Heart right ventricle (tissue), 16 donors: Measurements from ENCODE around the gene TGFB3. TPM values are rescaled to one million over a fixed set of nuclear protein-coding genes. Genes with fewer than 3 reads are reported as not detected.
A peak's percentile ranks its signal among the peaks of the same experiment; 100 is the strongest.

Experiments
- ATAC-seq, 8 donors: fragments of 200-7000 bp; cut with Tn5 transposase; one replicate each; pipeline ENCODE4 v1.9.1; 2020; ENCODE audit warnings: mild to moderate bottlenecking in 8 of 8, moderate library complexity in 8 of 8, moderate number of reproducible peaks in 1 of 8
- DNase-seq, 2 donors: peaks; one replicate each; pipeline ENCODE4 v3.0.0-alpha.2; 2020
- H3K27ac ChIP-seq, 10 donors: fragments of 200-600 bp; sonication (generic) in 2 of 10; one replicate each; pipeline versions ENCODE4 v1.5.0 to v1.8.0; 2020 to 2022; ENCODE audit warnings: mild to moderate bottlenecking in 3 of 10
- H3K27me3 ChIP-seq, 7 donors: fragments of 200-600 bp; one replicate each; pipeline ENCODE4 v1.8.0; 2021 to 2022; ENCODE audit warnings: mild to moderate bottlenecking in 2 of 7
- H3K36me3 ChIP-seq, 9 donors: fragments of 200-600 bp; sonication (generic) in 1 of 9; one replicate each; pipeline versions ENCODE4 v1.5.0 to v1.8.0; 2020 to 2022; ENCODE audit warnings: mild to moderate bottlenecking in 2 of 9
- H3K4me1 ChIP-seq, 9 donors: fragments of 200-600 bp; sonication (generic) in 1 of 9; one replicate each; pipeline versions ENCODE4 v1.5.0 to v1.8.0; 2020 to 2022; ENCODE audit warnings: mild to moderate bottlenecking in 4 of 9
- H3K4me3 ChIP-seq, 10 donors: fragments of 200-600 bp; sonication (generic) in 2 of 10; one replicate each; pipeline versions ENCODE4 v1.5.0 to v1.8.0; 2020 to 2022; ENCODE audit warnings: mild to moderate bottlenecking in 7 of 10, moderate library complexity in 2 of 10
- H3K9me3 ChIP-seq, 11 donors: fragments of 200-600 bp in 10 of 11; sonication (generic) in 2 of 11; one replicate each; pipeline versions ENCODE4 v1.5.0 to v1.8.0; 2013 to 2022; ENCODE audit warnings: mild to moderate bottlenecking in 2 of 11, control low read depth in 1 of 11, moderate library complexity in 1 of 11
- CTCF ChIP-seq, 9 donors: fragments of 200-600 bp; sonication (generic) in 2 of 9; IDR thresholded peaks; one replicate each; pipeline versions ENCODE4 v1.5.0 to v1.8.0; 2021 to 2022; ENCODE audit warnings: antibody characterized with exemption in 9 of 9, mild to moderate bottlenecking in 5 of 9, moderate library complexity in 1 of 9
- WGBS, 2 donors: extraction: QIAGEN DNeasy Blood & Tissue Kit; methylation state at CpG; one replicate each; pipeline ENCODE4 v1.1.7; 2013; ENCODE audit warnings: inconsistent platforms in 1 of 2; 5-methylcytosine and 5-hydroxymethylcytosine counted together
- intact Hi-C, 10 donors: fragments of 100-400 bp; cut with DNase I; formaldehyde crosslinking; loops; one replicate each; pipeline versions ENCODE4 v1.11.1 to v1.14.2; 2022
- polyA plus RNA-seq, 2 donors: library from polyadenylated mRNA; stranded (reverse); fragments of 200-250 nt; gene quantifications; one replicate each; pipeline ENCODE4 v1.2.3, GENCODE V29; 2013
- total RNA-seq, 10 donors: library from RNA; stranded (reverse); fragmentation: NEBNext Ultra II Directional in 3 of 10; extraction: Animal tissue kit (Norgen Biotek cat#: 25700) in 3 of 10; gene quantifications; one replicate each; pipeline versions ENCODE4 v1.2.1 to v1.2.4, GENCODE V29; 2021 to 2023
- donor health status: Arrhythmogenic right ventricular cardiomyopathy.
- donor health status: ischemic (EF 13 %, LVEDD 7.1; RV severe dilation, severe dysfunction).
- donor health status: healthy with polysubstance abuse.
- donor health status: DM: no; HTN: yes; CAD: no.
- donor health status: DM: no; HTN: no; CAD: no.
- donor health status: ischemic (EF 25% LVEDD 6.9; RV normal size, moderate dysfunction).
- donor health status: ischemic (EF 25% LVEDD 5.7; RV mildly dilated, moderate dysfunction).
- donor health status: healthy.
- donor health status: DM: yes; HTN: yes; CAD: no.
- donor health status: Ischemic cardiomyopathy.
- donor health status: ischemic (EF 35%, LVEDD 5.7; RV mildly dilated, moderate dysfunction).
- donor health status: nonischemic (EF 11% LVEDD 7.7; RV severe dilation, severe dysfunction).
- donor health status: DM: yes; HTN: yes; CAD: no.
- donor health status: PGD.
- donor health status: ischemic (EF 29% LVEDD 5.4; RV normal size, mild dysfunction).
- donor health status: nonischemic (EF 23%, LVEDD 6.1; RV moderate dilation, normal function).

TGFB3 gene
- total and polyA plus RNA-seq, 12 donors = 9.9 to 37.8 (median 22.6) TPM

- ATAC-seq (no peak), DNase-seq (no peak)
- Histone ChIP-seq H3K4me3 (no peak overlapping the region), H3K27me3 (no peaks in the 10 kb centered on the region), H3K9me3 (no peaks in the 10 kb centered on the region), H3K4me1 (no peaks in the 10 kb centered on the region), H3K36me3 (peaks cover 0 to 95% (median 26%) of the 10 kb centered on the region in 9 donors), H3K27ac (peak overlapping the region in 1 of 10 donors; percentile 21)
- intact Hi-C loops = no loop called here
- TF ChIP-seq CTCF (IDR thresholded peaks at IDR 0.05) = no peak
- 66 to 73% methylated on average over 3 of the region's 3 CpGs for WGBS, 2 donors
These were observed 20.1 kb downstream of the TGFB3 start for GRCh38 chr14:75961662-75962061.

DNA sequence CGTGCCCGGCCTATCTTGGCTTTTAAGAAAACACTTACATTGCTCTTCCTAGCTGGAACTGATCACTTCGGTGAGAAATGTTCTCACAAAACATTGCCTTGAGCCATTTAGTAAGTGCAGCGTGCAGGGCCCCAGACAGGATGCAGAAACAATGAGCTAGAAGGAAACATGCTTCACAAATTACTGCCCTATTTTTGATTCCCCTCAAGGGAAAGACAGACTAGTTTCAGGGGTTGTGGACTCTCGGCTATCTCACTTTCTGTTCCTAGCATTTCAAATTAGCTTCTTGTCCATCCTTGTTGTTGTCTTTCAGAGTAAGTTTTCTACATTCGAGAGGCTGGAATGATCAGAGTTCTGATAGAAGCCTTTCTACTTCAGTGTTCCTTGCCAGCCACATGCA lies 21.6 kb downstream of the TGFB3 start:
- intact Hi-C loops = no loop called here
- WGBS, 2 donors = 74 to 80% methylated on average over 6 of the region's 6 CpGs
- Histone ChIP-seq H3K36me3 (peaks cover 0 to 85% (median 26%) of the 10 kb centered on the region in 9 donors), H3K27me3 (no peaks in the 10 kb centered on the region), H3K9me3 (no peaks in the 10 kb centered on the region), H3K4me1 (no peaks in the 10 kb centered on the region), H3K4me3 (no peak overlapping the region), H3K27ac (no peak overlapping the region)
- ATAC-seq = no peak
- no peak for DNase-seq
- TF ChIP-seq CTCF (IDR thresholded peaks at IDR 0.05) = no peak

GRCh38 chr14:75959031-75959430 lies 22.8 kb downstream of the TGFB3 start:
- no peak for TF ChIP-seq CTCF (IDR thresholded peaks at IDR 0.05)
- no peaks in the 10 kb centered on the region for H3K27me3 ChIP-seq
- DNase-seq (no peak), ATAC-seq (peak in 1 of 8 donors; percentile 36)
- intact Hi-C loops = no loop called here
- no peaks in the 10 kb centered on the region for H3K4me1 ChIP-seq
- H3K36me3 ChIP-seq = peaks cover 0 to 83% (median 18%) of the 10 kb centered on the region in 9 donors
- no peak overlapping the region for H3K27ac ChIP-seq
- 95 to 96% methylated on average over 9 of the region's 9 CpGs for WGBS, 2 donors
- H3K4me3 ChIP-seq = no peak overlapping the region
- H3K9me3 ChIP-seq = no peaks in the 10 kb centered on the region

- no peak for TF ChIP-seq CTCF (IDR thresholded peaks at IDR 0.05)
- no peaks in the 10 kb centered on the region for H3K9me3 ChIP-seq
These were observed 29.3 kb downstream of the TGFB3 start for GRCh38 chr14:75952489-75952888.

More at GRCh38 chr14:75952489-75952888, 29.3 kb downstream of the TGFB3 start:
- ATAC-seq (no peak), DNase-seq (no peak)
- WGBS, 2 donors = 97% methylated on average over 3 of the region's 3 CpGs
- no peak overlapping the region for H3K27ac ChIP-seq
- H3K4me3 ChIP-seq = no peak overlapping the region
- no peaks in the 10 kb centered on the region for H3K27me3 ChIP-seq
- H3K36me3 ChIP-seq = peaks cover 0 to 20% (median 0%) of the 10 kb centered on the region in 9 donors
- H3K4me1 ChIP-seq = no peaks in the 10 kb centered on the region
- intact Hi-C loops = no loop called here
